SK-N-SH (cell line): ENCODE data around the gene RBBP4. TPM values are rescaled to one million over a fixed set of nuclear protein-coding genes. Genes with fewer than 3 reads are reported as not detected.

Experiments
- CTCF ChIA-PET: fragments of 300-600, 350-600 bp; formaldehyde crosslinking; extraction: SDS; loops from one replicate; lab custom pipeline; 2021; lab: Yijun Ruan, JAX
- POLR2A ChIA-PET: fragments of 350-600 bp; sonication (Branson Sonifier 250); formaldehyde crosslinking; extraction: SDS; loops from one replicate; lab custom pipeline; 2020; ENCODE audit warnings: antibody characterized with exemption, inconsistent platforms; lab: Yijun Ruan, JAX
- DNase-seq: peaks from one replicate; pipeline ENCODE4 v3.0.0; 2012
- H2AFZ ChIP-seq: fragments of 200-600 bp; sonication (generic); 2 replicates; pipeline ENCODE4 v1.8.1; 2016; ENCODE audit warnings: antibody characterized with exemption, mild to moderate bottlenecking, low read depth
- H3F3A ChIP-seq: fragments of 200-600 bp; sonication (generic); replicated peaks from 2 replicates; pipeline ENCODE3; 2016; ENCODE audit warnings: antibody characterized with exemption, mild to moderate bottlenecking; ENCODE audit not compliant: insufficient read depth
- H3K27ac ChIP-seq, 2 experiments: fragments of 200-500 bp in 1 of 2; fragments of 200-600 bp in 1 of 2; sonication (Bioruptor generic) in 1 of 2; sonication (generic), shearing (Covaris generic) in 1 of 2; 2 replicates each; pipeline versions ENCODE4 v1.5.1 to v1.6.1; 2014 to 2016; ENCODE audit warnings: low read depth in 2 of 2, inconsistent platforms in 1 of 2, low read length in 1 of 2, mild to moderate bottlenecking in 1 of 2, mixed read lengths in 1 of 2
- H3K27me3 ChIP-seq: fragments of 200-600 bp; sonication (generic), shearing (Covaris generic); 2 replicates; pipeline ENCODE4 v1.6.1; 2016; ENCODE audit warnings: mixed run types; ENCODE audit not compliant: insufficient read depth
- H3K36me3 ChIP-seq, 2 experiments: fragments of 200-500 bp in 1 of 2; fragments of 200-600 bp in 1 of 2; sonication (Bioruptor generic) in 1 of 2; sonication (generic) in 1 of 2; replicated peaks in 1 of 2; 2 replicates each; pipeline versions ENCODE3 to v1.5.1; 2014 to 2016; ENCODE audit warnings: low read length in 1 of 2, mild to moderate bottlenecking in 1 of 2; ENCODE audit not compliant: insufficient read depth in 2 of 2, control insufficient read depth in 1 of 2
- H3K4me1 ChIP-seq, 2 experiments: fragments of 200-500 bp in 1 of 2; fragments of 200-600 bp in 1 of 2; sonication (Bioruptor generic) in 1 of 2; sonication (generic), shearing (Covaris generic) in 1 of 2; 2 replicates each; pipeline versions ENCODE4 v1.5.1 to v1.6.1; 2014 to 2016; ENCODE audit warnings: low read depth in 1 of 2, low read length in 1 of 2, mixed run types in 1 of 2; ENCODE audit not compliant: insufficient read depth in 2 of 2, control insufficient read depth in 1 of 2
- H3K4me2 ChIP-seq: fragments of 200-600 bp; sonication (generic), shearing (Covaris generic); 2 replicates; pipeline ENCODE4 v1.6.1; 2017; ENCODE audit warnings: mixed run types
- H3K4me3 ChIP-seq, 2 experiments: fragments of 200-500 bp in 1 of 2; fragments of 200-600 bp in 1 of 2; sonication (Bioruptor generic) in 1 of 2; sonication (generic), shearing (Covaris generic) in 1 of 2; 2 replicates each; pipeline versions ENCODE4 v1.5.1 to v1.8.1; 2014 to 2016; ENCODE audit warnings: low read depth in 2 of 2, inconsistent platforms in 1 of 2, low read length in 1 of 2, mild to moderate bottlenecking in 1 of 2, mixed read lengths in 1 of 2, moderate library complexity in 1 of 2
- H3K79me2 ChIP-seq: fragments of 200-600 bp; sonication (generic); 2 replicates; pipeline ENCODE4 v1.8.1; 2017; ENCODE audit warnings: mild to moderate bottlenecking; ENCODE audit not compliant: insufficient read depth
- H3K9ac ChIP-seq: fragments of 200-600 bp; sonication (generic); 2 replicates; pipeline ENCODE4 v1.6.1; 2017; ENCODE audit warnings: mixed run types
- H3K9me2 ChIP-seq: fragments of 200-600 bp; sonication (generic); 2 replicates; pipeline ENCODE4 v1.6.1; 2017; ENCODE audit warnings: mixed run types
- H3K9me3 ChIP-seq: fragments of 200-600 bp; sonication (generic); 2 replicates; pipeline ENCODE4 v1.6.1; 2017; ENCODE audit warnings: mixed run types, mild to moderate bottlenecking, moderate library complexity
- H4K20me1 ChIP-seq: fragments of 200-600 bp; sonication (generic); 2 replicates; pipeline ENCODE4 v1.6.1; 2017; ENCODE audit warnings: mild to moderate bottlenecking, mixed run types; ENCODE audit not compliant: insufficient read depth
- EZH2phosphoT487 ChIP-seq: fragments of 200-600 bp; sonication (generic); IDR thresholded peaks from 2 replicates; pipeline ENCODE4 v1.6.1; 2017; ENCODE audit warnings: low read depth, mixed run types, mild to moderate bottlenecking, antibody characterized with exemption, moderate library complexity, borderline replicate concordance
- FOSL2 ChIP-seq: IDR thresholded peaks from 2 replicates; pipeline ENCODE4 v1.4.0; 2012; ENCODE audit warnings: low read depth, mild to moderate bottlenecking, moderate library complexity, borderline replicate concordance
- FOXJ3 ChIP-seq: sonication (generic); formaldehyde crosslinking; IDR thresholded peaks from 2 replicates; pipeline ENCODE4 v1.5.1; 2020; ENCODE audit warnings: mild to moderate bottlenecking, missing genetic modification reagents
- IRF3 ChIP-seq: fragments of 150-350 bp; IDR thresholded peaks from 2 replicates; pipeline ENCODE4 v1.6.1; 2016; ENCODE audit warnings: mild to moderate bottlenecking, low read depth, low read length
- JUND ChIP-seq: IDR thresholded peaks from 2 replicates; pipeline ENCODE4 v1.4.0; 2012
- NRF1 ChIP-seq: IDR thresholded peaks from 2 replicates; pipeline ENCODE4 v1.6.1; 2012; ENCODE audit warnings: low read depth, mild to moderate bottlenecking, low read length
- POLR2AphosphoS5 ChIP-seq: IDR thresholded peaks from 2 replicates; pipeline ENCODE4 v1.6.1; 2012; ENCODE audit warnings: low read depth, low read length
- RCOR1 ChIP-seq: fragments of 150-350 bp; IDR thresholded peaks from 2 replicates; pipeline ENCODE4 v1.6.1; 2017; ENCODE audit warnings: antibody characterized with exemption, low read length
- RXRA ChIP-seq: IDR thresholded peaks from 2 replicates; pipeline ENCODE4 v1.4.0; 2012; ENCODE audit warnings: low read depth, mild to moderate bottlenecking, borderline replicate concordance
- TAF1 ChIP-seq: IDR thresholded peaks from 2 replicates; pipeline ENCODE4 v1.6.1; 2012; ENCODE audit warnings: low read depth, mild to moderate bottlenecking, low read length, moderate library complexity, borderline replicate concordance
- WGBS: methylation state at CpG from one replicate; pipeline ENCODE4 v1.1.6; 2017; ENCODE audit warnings: low lambda C conversion rate; 5-methylcytosine and 5-hydroxymethylcytosine counted together
- polyA plus RNA-seq, 3 experiments: library from polyadenylated mRNA; depleted of rRNA; stranded (reverse); fragments of >200 nt; gene quantifications; 2 replicates each; pipeline ENCODE4 v1.2.3, GENCODE V29; 2012
- TF ChIP-seq, protein P1 (sequence below): IDR thresholded peaks from 2 replicates; pipeline ENCODE4 v1.4.0; 2012; ENCODE audit warnings: low read depth

Gene RBBP4
- polyA plus RNA-seq, 1 of the 3 experiments (the other 2 are of a cell fraction), result 108 TPM

DNA sequence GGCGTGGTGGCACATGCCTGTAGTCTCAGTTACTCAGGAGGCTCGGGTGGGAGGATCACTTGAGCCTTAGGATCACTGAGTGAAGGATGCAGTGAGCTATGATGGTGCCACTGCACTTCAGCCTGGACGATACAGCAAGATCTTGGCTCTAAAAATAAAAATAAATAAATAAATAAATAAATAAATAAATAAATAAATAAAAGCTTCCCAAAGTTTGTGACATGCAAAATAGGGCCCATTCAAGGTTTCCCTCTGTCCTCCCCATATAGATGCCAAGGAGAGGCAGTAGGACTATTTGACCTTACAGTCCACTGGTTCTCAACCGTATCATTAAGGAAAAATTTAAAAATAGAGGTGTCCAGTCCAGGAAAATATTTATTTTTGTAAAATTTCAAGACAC, 41.8 kb upstream of the RBBP4 start:
- ChIA-PET CTCF (interaction anchor here (0.7 to 1.9 kb wide), 4 partner anchors 9 to 208 kb away, joined by 3 to 4 read pairs (median 3); no protein-coding TSS in a partner anchor), POLR2A (no interaction called here)
- no peak overlapping the region for H3K4me3 ChIP-seq
- H3K9me3 ChIP-seq, result no peaks in the 10 kb centered on the region
- H3F3A ChIP-seq, result peaks cover 16% of the 10 kb centered on the region
- H3K4me1 ChIP-seq, result peaks cover 0 to 3% of the 10 kb centered on the region in 2 experiments; a peak in 1 of 4 replicates
- WGBS, result 94% methylated on average over 4 of the region's 4 CpGs
- no peak overlapping the region for H3K27ac ChIP-seq
- DNase-seq, result no peak
- no peaks in the 10 kb centered on the region for H4K20me1 ChIP-seq
- no peak overlapping the region for H3K9ac ChIP-seq
- TF ChIP-seq RXRA (no peak), IRF3 (no peak), NRF1 (no peak), FOXJ3 (CRISPR knock-in tag) (no peak), POLR2AphosphoS5 (no peak), EZH2phosphoT487 (no peak), RCOR1 (no peak)
- TF ChIP-seq, protein P1, sequence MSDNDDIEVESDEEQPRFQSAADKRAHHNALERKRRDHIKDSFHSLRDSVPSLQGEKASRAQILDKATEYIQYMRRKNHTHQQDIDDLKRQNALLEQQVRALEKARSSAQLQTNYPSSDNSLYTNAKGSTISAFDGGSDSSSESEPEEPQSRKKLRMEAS, result no peak
- peaks cover 0 to 5% of the 10 kb centered on the region in 2 experiments for H3K36me3 ChIP-seq
- H2AFZ ChIP-seq, result no peak overlapping the region
- no peaks in the 10 kb centered on the region for H3K79me2 ChIP-seq
- H3K4me2 ChIP-seq, result no peak overlapping the region
- no peaks in the 10 kb centered on the region for H3K27me3 ChIP-seq
- H3K9me2 ChIP-seq, result no peaks in the 10 kb centered on the region

DNA sequence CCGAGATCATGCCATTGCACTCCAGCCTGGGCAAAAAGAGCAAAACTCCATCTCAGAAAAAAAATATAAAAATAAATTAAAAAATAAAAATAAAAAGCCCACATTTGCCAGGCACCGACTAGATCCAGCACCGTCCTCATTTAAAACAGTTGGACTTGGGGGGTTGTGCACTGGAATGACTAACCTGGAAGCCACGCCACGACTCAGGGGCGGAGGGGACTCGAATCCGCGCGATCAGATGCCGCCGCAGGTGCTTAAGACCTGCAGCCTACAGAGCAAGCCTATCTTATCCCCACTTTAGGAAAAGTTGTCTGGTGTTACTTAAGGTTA, 39.2 kb upstream of the RBBP4 start:
- Histone ChIP-seq H3K79me2 (no peaks in the 10 kb centered on the region), H3K36me3 (no peaks in the 10 kb centered on the region), H3K4me1 (peaks cover 0 to 3% of the 10 kb centered on the region in 2 experiments; a peak in 1 of 4 replicates), H3K9me3 (no peaks in the 10 kb centered on the region), H3K9me2 (no peaks in the 10 kb centered on the region), H3F3A (peaks cover 16% of the 10 kb centered on the region), H3K9ac (peak overlapping the region; percentile 63), H3K4me3 (peak overlapping the region; percentile 63 to 73), H4K20me1 (no peaks in the 10 kb centered on the region), H2AFZ (peak overlapping the region; percentile 93; the same call in 1 of the 2 replicates), H3K27ac (peak overlapping the region; percentile 18 to 20; a peak in 2 of 4 replicates), H3K27me3 (no peaks in the 10 kb centered on the region), H3K4me2 (peak overlapping the region; percentile 71)
- no peak for DNase-seq
- ChIA-PET CTCF (interaction anchor here (1.3 to 1.7 kb wide), 2 partner anchors 9 to 11 kb away, joined by 4 to 5 read pairs; no protein-coding TSS in a partner anchor), POLR2A (interaction anchor here (1.4 kb wide), 1 partner anchor 14 kb away, joined by 3 read pairs; no protein-coding TSS in a partner anchor)
- 0 out of 2 replicates have a peak, but pooled peaks have one; percentile 8 for TF ChIP-seq FOSL2
- TF ChIP-seq TAF1, result no peak
- TF ChIP-seq JUND, result peak; percentile 26; the same call in 1 of the 2 replicates
- WGBS, result 9% methylated on average over 12 of the region's 12 CpGs
